Mucosa of descending colon (tissue), 3 donors: ENCODE data around the gene CADM3. TPM values are rescaled to one million over a fixed set of nuclear protein-coding genes. Genes with fewer than 3 reads are reported as not detected.

Experiments
- ATAC-seq: fragments of 200-7000 bp; cut with Tn5 transposase; one replicate; pipeline ENCODE4 v1.9.1; 2020; ENCODE audit warnings: mild to moderate bottlenecking, moderate library complexity
- DNase-seq, 3 donors: peaks; one replicate each; pipeline ENCODE4 v3.0.0-alpha.2; 2020
- H3K36me3 ChIP-seq: fragments of 200-600 bp; one replicate; pipeline ENCODE4 v1.8.0; 2021; ENCODE audit warnings: low read depth, mild to moderate bottlenecking
- H3K4me1 ChIP-seq: fragments of 200-600 bp; one replicate; pipeline ENCODE4 v1.8.0; 2021; ENCODE audit warnings: low read depth, mild to moderate bottlenecking
- H3K4me3 ChIP-seq: fragments of 200-600 bp; one replicate; pipeline ENCODE4 v1.8.0; 2021; ENCODE audit warnings: mild to moderate bottlenecking
- H3K9me3 ChIP-seq: fragments of 200-600 bp; one replicate; pipeline ENCODE4 v1.8.0; 2021; ENCODE audit warnings: mild to moderate bottlenecking
- intact Hi-C, 2 donors: fragments of 100-400 bp; cut with DNase I in 1 of 2; cut with micrococcal nuclease in 1 of 2; formaldehyde crosslinking; loops; one replicate each; pipeline versions ENCODE4 v1.11.0 to v1.11.1; 2022; cut with DNase I, micrococcal nuclease
- total RNA-seq, 3 donors: library from RNA; stranded (reverse); fragmentation: NEBNext Ultra II Directional in 2 of 3; extraction: Animal tissue kit (Norgen Biotek cat#: 25700) in 2 of 3; gene quantifications; one replicate each; pipeline versions ENCODE4 v1.2.1 to v1.2.4, GENCODE V29; 2021 to 2023
- TF ChIP-seq, protein P1 (sequence below): fragments of 200-600 bp; IDR thresholded peaks from one replicate; pipeline ENCODE4 v1.8.0; 2022; ENCODE audit warnings: antibody characterized with exemption, mild to moderate bottlenecking
- donor health status: DM: no; HTN: no; CAD: no; lungs with moderate emphysema.
- donor health status: DM: no; HTN: no; CAD: no.
- donor health status: DM: no; HTN: yes; CAD: no.

CADM3 gene
- total RNA-seq, 3 donors from 2014 or later, result 2.7 to 23.3 (median 10.3) TPM

DNA sequence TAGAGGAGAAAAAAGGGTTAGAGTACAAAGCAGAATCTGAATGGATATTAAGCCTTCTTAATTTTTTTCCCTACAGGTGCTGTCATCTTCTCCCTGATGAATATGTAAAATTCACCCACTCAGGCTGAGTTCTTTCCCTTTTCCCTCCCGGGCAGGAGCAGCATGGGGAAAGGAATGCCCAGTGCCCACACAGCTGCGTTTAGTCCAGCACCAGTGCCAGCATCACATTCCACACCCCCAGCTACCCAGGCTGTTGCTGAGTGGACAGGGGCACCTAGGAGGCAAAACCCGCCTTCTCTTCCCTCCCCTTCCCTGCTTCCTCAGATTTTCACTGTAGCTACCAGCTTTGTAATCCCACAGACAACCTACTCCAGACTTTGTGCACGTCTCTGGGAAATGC lies 3.4 kb upstream of the CADM3 start:
- intact Hi-C loops, result no loop called here
- DNase-seq (no peak), ATAC-seq (no peak)
- H3K36me3 ChIP-seq, result no peaks in the 10 kb centered on the region
- TF ChIP-seq, protein P1, sequence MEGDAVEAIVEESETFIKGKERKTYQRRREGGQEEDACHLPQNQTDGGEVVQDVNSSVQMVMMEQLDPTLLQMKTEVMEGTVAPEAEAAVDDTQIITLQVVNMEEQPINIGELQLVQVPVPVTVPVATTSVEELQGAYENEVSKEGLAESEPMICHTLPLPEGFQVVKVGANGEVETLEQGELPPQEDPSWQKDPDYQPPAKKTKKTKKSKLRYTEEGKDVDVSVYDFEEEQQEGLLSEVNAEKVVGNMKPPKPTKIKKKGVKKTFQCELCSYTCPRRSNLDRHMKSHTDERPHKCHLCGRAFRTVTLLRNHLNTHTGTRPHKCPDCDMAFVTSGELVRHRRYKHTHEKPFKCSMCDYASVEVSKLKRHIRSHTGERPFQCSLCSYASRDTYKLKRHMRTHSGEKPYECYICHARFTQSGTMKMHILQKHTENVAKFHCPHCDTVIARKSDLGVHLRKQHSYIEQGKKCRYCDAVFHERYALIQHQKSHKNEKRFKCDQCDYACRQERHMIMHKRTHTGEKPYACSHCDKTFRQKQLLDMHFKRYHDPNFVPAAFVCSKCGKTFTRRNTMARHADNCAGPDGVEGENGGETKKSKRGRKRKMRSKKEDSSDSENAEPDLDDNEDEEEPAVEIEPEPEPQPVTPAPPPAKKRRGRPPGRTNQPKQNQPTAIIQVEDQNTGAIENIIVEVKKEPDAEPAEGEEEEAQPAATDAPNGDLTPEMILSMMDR, result no peak
- no peaks in the 10 kb centered on the region for H3K4me1 ChIP-seq
- H3K9me3 ChIP-seq, result no peaks in the 10 kb centered on the region
- no peak overlapping the region for H3K4me3 ChIP-seq

DNA sequence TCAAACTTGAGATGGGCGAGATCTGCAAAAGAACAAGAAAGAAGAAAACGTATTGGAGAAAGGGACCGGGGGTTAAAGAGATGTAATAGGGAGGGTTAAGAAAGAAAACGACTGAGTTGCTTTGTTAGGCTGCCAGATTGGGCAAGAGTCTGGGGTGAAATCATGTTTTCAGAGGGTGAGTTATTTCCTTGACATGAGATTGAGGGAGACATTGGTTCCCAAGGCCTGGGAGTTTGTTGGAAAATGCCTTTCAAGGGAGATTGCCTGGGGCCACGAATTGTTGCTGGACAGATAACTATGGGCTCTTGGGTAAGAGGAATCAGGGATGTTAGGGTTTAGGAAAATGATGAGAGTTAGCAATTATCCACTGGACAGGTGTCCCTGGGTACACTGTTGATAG lies 776 bp upstream of the CADM3 start:
- intact Hi-C loops, result no loop called here
- TF ChIP-seq, protein P1, result no peak

GRCh38 chr1:159171688-159172501 lies 480 bp downstream of the CADM3 start:
- peak in 1 of 3 donors; percentile 26 for DNase-seq

More for the DNA sequence above, 776 bp upstream of the CADM3 start:
- Histone ChIP-seq H3K9me3 (no peaks in the 10 kb centered on the region), H3K4me1 (no peaks in the 10 kb centered on the region), H3K4me3 (no peak overlapping the region), H3K36me3 (no peaks in the 10 kb centered on the region)
- no peak for ATAC-seq
- DNase-seq, result no peak

DNA sequence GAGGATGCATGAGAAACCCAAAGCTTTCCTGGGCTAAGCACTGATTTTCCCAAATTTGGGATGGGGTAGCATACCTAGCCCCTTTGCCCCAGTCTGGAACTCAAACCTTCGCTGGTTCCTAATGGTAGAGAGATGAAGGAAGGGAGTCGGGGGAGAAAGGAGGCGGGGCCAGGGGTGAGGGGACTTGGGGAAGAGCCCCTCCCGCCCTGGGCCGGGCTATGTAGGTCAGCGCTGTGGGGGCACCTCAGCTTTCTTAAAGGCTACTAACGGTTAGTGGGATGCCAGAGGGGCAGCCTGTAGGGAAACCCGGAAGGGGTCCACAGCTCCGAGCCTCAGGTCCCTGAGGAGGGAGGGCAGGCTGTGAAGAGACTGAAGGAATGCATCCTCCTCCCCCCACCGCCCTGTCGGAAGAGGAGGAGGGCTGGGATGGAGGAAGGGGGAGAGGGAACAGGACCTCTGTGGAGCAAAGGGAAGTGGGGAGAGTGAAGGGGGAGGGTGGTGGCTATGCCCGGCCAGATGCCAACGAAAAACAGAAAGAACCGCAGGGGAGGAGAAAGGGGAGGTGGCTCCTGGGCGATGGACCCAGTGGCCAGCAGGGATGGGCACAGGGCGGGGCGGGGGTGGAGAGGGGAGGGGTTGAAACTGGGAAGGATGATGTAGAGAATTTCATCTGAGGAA lies 1.3 kb downstream of the CADM3 start:
- no peaks in the 10 kb centered on the region for H3K36me3 ChIP-seq
- peak; percentile 42 for ATAC-seq
- intact Hi-C loops, result no loop called here
- DNase-seq, result peak; percentile 13 to 49 (median 23)
- no peaks in the 10 kb centered on the region for H3K4me1 ChIP-seq
- TF ChIP-seq, protein P1, result no peak
- no peak overlapping the region for H3K4me3 ChIP-seq
- no peaks in the 10 kb centered on the region for H3K9me3 ChIP-seq

More at GRCh38 chr1:159171688-159172501, 480 bp downstream of the CADM3 start:
- Histone ChIP-seq H3K4me3 (no peak overlapping the region), H3K9me3 (no peaks in the 10 kb centered on the region), H3K36me3 (no peaks in the 10 kb centered on the region), H3K4me1 (no peaks in the 10 kb centered on the region)
- peak; percentile 26 for ATAC-seq
- TF ChIP-seq, protein P1, result no peak
- intact Hi-C loops, result no loop called here

- Histone ChIP-seq H3K4me1 (no peaks in the 10 kb centered on the region), H3K36me3 (no peaks in the 10 kb centered on the region), H3K4me3 (no peak overlapping the region), H3K9me3 (no peaks in the 10 kb centered on the region)
- no peak for ATAC-seq
- intact Hi-C loops, result no loop called here
- no peak for DNase-seq
- TF ChIP-seq, protein P1, result no peak
These were observed 1.9 kb downstream of the CADM3 start for GRCh38 chr1:159173320-159173719.
